HG03378 (cell line): ENCODE results near the gene OPN1SW.

Experiments used
- ATAC-seq: cut with Tn5 transposase; IDR thresholded peaks from one replicate; pipeline ENCODE4 v1.9.1; 2021; ENCODE audit warnings: mild to moderate bottlenecking, moderate library complexity; ENCODE audit not compliant: unreplicated experiment

Gene OPN1SW

GRCh38 chr7:128794020-128794419 is 18.4 kb upstream of the OPN1SW start:
- no peak for ATAC-seq

GRCh38 chr7:128793181-128793547 is 17.6 kb upstream of the OPN1SW start:
- no peak for ATAC-seq

- ATAC-seq, result no peak
These were observed 17.0 kb upstream of the OPN1SW start for GRCh38 chr7:128792471-128793180.

GRCh38 chr7:128791972-128792327 is 16.4 kb upstream of the OPN1SW start:
- ATAC-seq, result no peak

- ATAC-seq, result no peak
These were observed 15.8 kb upstream of the OPN1SW start, which contains the start of gene CCDC136 for GRCh38 chr7:128791121-128791971. TSS of gene CCDC136 (plus strand) at chr7:128791968. CDS start at chr7:128792412, 444 bp downstream.

GRCh38 chr7:128790315-128791041 is 14.9 kb upstream of the OPN1SW start:
- no peak for ATAC-seq

GRCh38 chr7:128788446-128789412 is 13.1 kb upstream of the OPN1SW start:
- no peak for ATAC-seq

GRCh38 chr7:128785738-128786137 is 10.1 kb upstream of the OPN1SW start:
- ATAC-seq, result no peak

- no peak for ATAC-seq
These were observed 7.7 kb upstream of the OPN1SW start for GRCh38 chr7:128783143-128783861.

- ATAC-seq, result no peak
These were observed 6.3 kb upstream of the OPN1SW start for GRCh38 chr7:128781851-128782250.

GRCh38 chr7:128781126-128781525 is 5.5 kb upstream of the OPN1SW start:
- ATAC-seq, result no peak

GRCh38 chr7:128778946-128779345 is 3.4 kb upstream of the OPN1SW start:
- ATAC-seq, result no peak

- no peak for ATAC-seq
These were observed 1.8 kb upstream of the OPN1SW start for GRCh38 chr7:128777156-128778123.

- ATAC-seq, result no peak
These were observed 673 bp downstream of the OPN1SW start for GRCh38 chr7:128774921-128775320.

GRCh38 chr7:128774029-128774689 is 1.4 kb downstream of the OPN1SW start:
- ATAC-seq, result no peak

- no peak for ATAC-seq
These were observed 2.0 kb downstream of the OPN1SW start for GRCh38 chr7:128773604-128774003.

- ATAC-seq, result no peak
These were observed 5.4 kb downstream of the OPN1SW start for GRCh38 chr7:128770233-128770632.

GRCh38 chr7:128767475-128768110 is 8.0 kb downstream of the OPN1SW start:
- no peak for ATAC-seq
